CD4-positive, alpha-beta T cell (primary cell): ENCODE data around the gene GRM2. TPM values are rescaled to one million over a fixed set of nuclear protein-coding genes. Genes with fewer than 3 reads are reported as not detected.

ENCODE experiments used
- ATAC-seq: fragments of 200-7000 bp; cut with Tn5 transposase; one replicate; pipeline ENCODE4 v1.10.0; 2022; ENCODE audit warnings: mild to moderate bottlenecking; ENCODE audit not compliant: poor library complexity
- CTCF ChIA-PET: fragments of 350-600 bp; sonication (Branson Sonifier 250); formaldehyde crosslinking; loops from one replicate; lab custom pipeline; 2021; ENCODE audit warnings: antibody characterized with exemption, inconsistent platforms; lab: Charles Lee
- POLR2A ChIA-PET: fragments of 350-600 bp; sonication (Branson Sonifier 250); formaldehyde crosslinking; loops from one replicate; lab custom pipeline; 2021; ENCODE audit warnings: antibody characterized with exemption, inconsistent platforms; lab: Charles Lee
- DNase-seq, 14 experiments: peaks; one replicate each; pipeline ENCODE4 v3.0.0-alpha.2; 2013 to 2020; ENCODE audit warnings: mixed read lengths in 2 of 14
- H3K27ac ChIP-seq, 2 donors: one replicate each; pipeline versions ENCODE4 v1.5.1 to v1.7.0; 2013; ENCODE audit warnings: low read length in 2 of 2, low read depth in 1 of 2, mild to moderate bottlenecking in 1 of 2
- H3K27me3 ChIP-seq, 2 experiments: 1 replicate in 1 of 2; 2 replicates in 1 of 2; pipeline versions ENCODE4 v1.6.1 to v1.7.0; 2013; ENCODE audit warnings: low read length in 2 of 2, control low read depth in 1 of 2, mild to moderate bottlenecking in 1 of 2, moderate library complexity in 1 of 2; ENCODE audit not compliant: insufficient read depth in 2 of 2, control insufficient read depth in 1 of 2
- H3K36me3 ChIP-seq: one replicate; pipeline ENCODE4 v1.6.1; 2013; ENCODE audit warnings: low read length, control low read depth; ENCODE audit not compliant: insufficient read depth
- H3K4me1 ChIP-seq: one replicate; pipeline ENCODE4 v1.6.1; 2013; ENCODE audit warnings: low read length, control low read depth; ENCODE audit not compliant: insufficient read depth
- H3K4me3 ChIP-seq: one replicate; pipeline ENCODE4 v1.5.1; 2013; ENCODE audit warnings: mild to moderate bottlenecking, low read length, moderate library complexity
- H3K9me3 ChIP-seq, 2 experiments: 1 replicate in 1 of 2; 2 replicates in 1 of 2; pipeline versions ENCODE4 v1.6.1 to v1.7.0; 2013; ENCODE audit warnings: low read length in 2 of 2, mild to moderate bottlenecking in 2 of 2, control low read depth in 1 of 2, moderate library complexity in 1 of 2; ENCODE audit not compliant: control insufficient read depth in 1 of 2, insufficient read depth in 1 of 2
- H3K27ac Mint-ChIP-seq: one replicate; pipeline ENCODE4 v1.8.0; 2020; ENCODE audit warnings: mixed read lengths
- H3K27me3 Mint-ChIP-seq: one replicate; pipeline ENCODE4 v1.8.0; 2021; ENCODE audit warnings: mixed read lengths
- H3K36me3 Mint-ChIP-seq: one replicate; pipeline ENCODE4 v1.8.0; 2021; ENCODE audit warnings: low read depth, mixed read lengths
- H3K4me1 Mint-ChIP-seq: one replicate; pipeline ENCODE4 v1.8.0; 2021; ENCODE audit warnings: low read depth, mixed read lengths
- H3K4me3 Mint-ChIP-seq: one replicate; pipeline ENCODE4 v1.8.0; 2020; ENCODE audit warnings: mild to moderate bottlenecking, mixed read lengths
- H3K9me3 Mint-ChIP-seq: one replicate; pipeline ENCODE4 v1.8.0; 2020; ENCODE audit warnings: mixed read lengths
- intact Hi-C, 2 experiments: fragments of 100-400 bp; cut with DNase I in 1 of 2; cut with micrococcal nuclease in 1 of 2; formaldehyde crosslinking; loops; one replicate each; pipeline versions ENCODE4 v1.15.1 to v1.9.0; 2023 to 2025; cut with DNase I, micrococcal nuclease
- total RNA-seq, 174 experiments: library from RNA in 2 of 174; stranded (reverse) in 2 of 174; gene quantifications; one replicate each; pipeline ENCODE4 v1.2.3 and lab custom pipeline; 2021 to 2026
- TF ChIP-seq, protein P1 (sequence below): fragments of 200-600 bp; IDR thresholded peaks from one replicate; pipeline ENCODE4 v1.8.0; 2022; ENCODE audit warnings: antibody characterized with exemption, mild to moderate bottlenecking

The GRM2 gene
- total RNA-seq, 2 experiments from 2014 or later, result 4.1 to 4.2 TPM

DNA sequence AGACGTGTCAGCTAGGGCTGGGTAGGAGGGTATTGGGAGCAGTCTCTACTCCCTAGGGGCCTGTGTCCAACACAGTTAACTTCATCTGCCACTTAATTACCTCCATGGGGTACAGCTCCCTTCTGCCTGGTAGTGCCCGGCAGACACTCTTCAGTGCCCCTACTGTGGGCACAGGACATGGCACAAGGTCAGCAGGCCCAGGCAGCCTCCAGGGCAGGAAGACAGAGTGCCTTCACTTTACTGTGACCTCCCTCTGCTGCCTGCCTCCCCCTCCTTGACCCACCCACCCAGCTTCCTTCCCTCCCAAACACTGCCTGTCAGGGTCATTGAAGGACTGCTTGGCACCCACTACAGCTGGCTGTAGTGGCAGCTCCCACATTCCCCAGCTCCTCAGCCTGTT lies 6.5 kb upstream of the GRM2 start:
- intact Hi-C loops, result no loop called here
- Histone ChIP-seq H3K9me3 (no peaks in the 10 kb centered on the region), H3K4me3 (no peak overlapping the region), H3K4me1 (peaks cover 33% of the 10 kb centered on the region), H3K27me3 (no peaks in the 10 kb centered on the region), H3K27ac (no peak overlapping the region), H3K36me3 (peaks cover 97% of the 10 kb centered on the region)
- TF ChIP-seq, protein P1, sequence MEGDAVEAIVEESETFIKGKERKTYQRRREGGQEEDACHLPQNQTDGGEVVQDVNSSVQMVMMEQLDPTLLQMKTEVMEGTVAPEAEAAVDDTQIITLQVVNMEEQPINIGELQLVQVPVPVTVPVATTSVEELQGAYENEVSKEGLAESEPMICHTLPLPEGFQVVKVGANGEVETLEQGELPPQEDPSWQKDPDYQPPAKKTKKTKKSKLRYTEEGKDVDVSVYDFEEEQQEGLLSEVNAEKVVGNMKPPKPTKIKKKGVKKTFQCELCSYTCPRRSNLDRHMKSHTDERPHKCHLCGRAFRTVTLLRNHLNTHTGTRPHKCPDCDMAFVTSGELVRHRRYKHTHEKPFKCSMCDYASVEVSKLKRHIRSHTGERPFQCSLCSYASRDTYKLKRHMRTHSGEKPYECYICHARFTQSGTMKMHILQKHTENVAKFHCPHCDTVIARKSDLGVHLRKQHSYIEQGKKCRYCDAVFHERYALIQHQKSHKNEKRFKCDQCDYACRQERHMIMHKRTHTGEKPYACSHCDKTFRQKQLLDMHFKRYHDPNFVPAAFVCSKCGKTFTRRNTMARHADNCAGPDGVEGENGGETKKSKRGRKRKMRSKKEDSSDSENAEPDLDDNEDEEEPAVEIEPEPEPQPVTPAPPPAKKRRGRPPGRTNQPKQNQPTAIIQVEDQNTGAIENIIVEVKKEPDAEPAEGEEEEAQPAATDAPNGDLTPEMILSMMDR, result no peak
- Mint-ChIP-seq H3K27me3 (no peaks in the 10 kb centered on the region), H3K4me1 (peaks cover 36% of the 10 kb centered on the region), H3K4me3 (no peak overlapping the region), H3K9me3 (no peaks in the 10 kb centered on the region), H3K27ac (no peak overlapping the region), H3K36me3 (peaks cover 74% of the 10 kb centered on the region)
- ChIA-PET CTCF (no interaction called here), POLR2A (no interaction called here)
- DNase-seq (no peak), ATAC-seq (no peak)

DNA sequence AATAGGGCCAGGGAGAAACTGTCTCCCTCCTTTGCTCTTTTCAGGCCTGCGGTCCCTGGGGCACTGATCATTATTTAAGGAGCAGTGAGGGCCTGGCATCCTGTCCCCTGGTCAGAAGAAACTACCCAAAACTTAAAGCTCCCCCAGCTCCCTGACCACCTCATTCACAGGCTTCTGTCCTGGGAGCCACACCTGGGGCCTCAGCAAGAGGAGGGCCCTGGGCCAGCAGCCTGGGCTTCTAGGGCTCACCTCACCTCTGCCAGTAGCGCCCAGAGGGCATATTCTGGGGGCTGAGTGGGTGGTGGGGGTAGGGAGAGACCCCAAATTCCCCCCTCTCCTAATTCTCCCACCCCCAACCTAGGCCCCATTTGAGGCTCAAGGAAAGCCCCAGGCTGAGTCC lies 4.7 kb upstream of the GRM2 start:
- Histone ChIP-seq H3K4me3 (no peak overlapping the region), H3K9me3 (no peaks in the 10 kb centered on the region), H3K27me3 (no peaks in the 10 kb centered on the region), H3K4me1 (peaks cover 32% of the 10 kb centered on the region), H3K36me3 (peaks cover 82% of the 10 kb centered on the region), H3K27ac (peak overlapping the region in 1 of 2 donors; percentile 13)
- TF ChIP-seq, protein P1, result no peak
- Mint-ChIP-seq H3K4me1 (peaks cover 43% of the 10 kb centered on the region), H3K27ac (no peak overlapping the region), H3K9me3 (no peaks in the 10 kb centered on the region), H3K36me3 (peaks cover 78% of the 10 kb centered on the region), H3K27me3 (no peaks in the 10 kb centered on the region), H3K4me3 (no peak overlapping the region)
- intact Hi-C loops, result no loop called here
- no peak for ATAC-seq
- POLR2A ChIA-PET, result no interaction called here
- no peak for DNase-seq
- CTCF ChIA-PET, result no interaction called here

DNA sequence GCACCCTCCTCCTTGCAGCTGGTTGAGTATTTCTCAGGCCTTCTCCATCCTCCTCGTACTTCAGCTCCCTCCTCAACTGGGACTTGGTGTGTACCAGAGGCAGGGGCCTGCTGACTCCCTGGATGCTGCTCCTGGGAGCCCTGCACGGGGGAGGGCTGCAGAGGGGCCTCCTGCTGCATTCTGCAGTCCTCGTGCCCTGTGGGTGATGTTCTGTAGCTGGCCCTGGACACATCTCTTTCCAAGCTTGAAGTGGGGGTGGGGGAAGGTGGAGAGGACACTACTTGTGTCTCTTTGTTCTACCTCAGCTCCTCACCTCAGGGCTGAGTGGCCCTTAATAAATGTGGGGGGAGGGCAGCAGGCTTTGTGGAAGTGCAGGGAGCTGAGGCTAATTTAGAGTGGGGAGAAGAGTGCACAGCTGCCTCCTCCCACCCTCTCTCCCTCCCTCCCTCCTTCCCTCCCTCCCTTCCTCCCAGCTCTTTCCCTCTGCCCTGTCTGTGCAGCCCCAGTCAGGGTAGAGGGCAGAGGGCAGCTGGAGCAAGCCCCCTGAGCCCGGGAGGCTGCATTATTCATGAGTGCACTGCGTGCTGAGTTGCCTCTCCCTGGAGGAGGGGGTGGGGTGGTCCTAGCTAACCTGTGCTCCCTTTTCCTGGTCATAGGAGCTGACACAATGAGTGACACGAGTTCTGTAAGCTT lies 3.7 kb upstream of the GRM2 start:
- DNase-seq (no peak), ATAC-seq (no peak)
- Histone ChIP-seq H3K9me3 (no peaks in the 10 kb centered on the region), H3K4me3 (no peak overlapping the region), H3K27me3 (no peaks in the 10 kb centered on the region), H3K4me1 (peaks cover 23% of the 10 kb centered on the region), H3K36me3 (peaks cover 71% of the 10 kb centered on the region), H3K27ac (no peak overlapping the region)
- Mint-ChIP-seq H3K27ac (no peak overlapping the region), H3K4me1 (peaks cover 40% of the 10 kb centered on the region), H3K27me3 (no peaks in the 10 kb centered on the region), H3K9me3 (no peaks in the 10 kb centered on the region), H3K36me3 (peaks cover 69% of the 10 kb centered on the region), H3K4me3 (no peak overlapping the region)
- intact Hi-C loops, result no loop called here
- ChIA-PET POLR2A (interaction anchor here (1.2 kb wide), 1 partner anchor 203 kb away, joined by 3 read pairs; no protein-coding TSS in a partner anchor), CTCF (no interaction called here)
- TF ChIP-seq, protein P1, result no peak
